HepG2 (cell line): Measurements from ENCODE around the gene PDE1C. TPM values are rescaled to one million over a fixed set of nuclear protein-coding genes. Genes with fewer than 3 reads are reported as not detected.

ENCODE experiments used
- ATAC-seq: fragments of 200-7000 bp; cut with Tn5 transposase; 3 replicates; pipeline ENCODE4 v1.9.1; 2020; ENCODE audit warnings: mild to moderate bottlenecking, moderate library complexity
- BruUV-seq: library from RNA; stranded (reverse); fragments of 400-500 nt; replicated peaks from 2 replicates; lab custom pipeline; 2021; lab: Mats Ljungman, UMichigan
- CTCF ChIA-PET: fragments of 300-600 bp; formaldehyde crosslinking; extraction: SDS; loops from one replicate; lab custom pipeline; 2021; ENCODE audit warnings: low total read pairs, inconsistent platforms, low intra/inter-chr PET ratio; lab: Yijun Ruan, JAX
- POLR2A ChIA-PET: fragments of 350-600 bp; sonication (Branson Sonifier 250); formaldehyde crosslinking; loops from one replicate; lab custom pipeline; 2020; ENCODE audit warnings: antibody characterized with exemption, inconsistent platforms; lab: Yijun Ruan, JAX
- DNase-seq: peaks from one replicate; pipeline ENCODE4 v3.0.0-alpha.2; 2015; ENCODE audit warnings: low spot score
- FAIRE-seq: peaks from 3 replicates; lab custom pipeline; 2011; peaks lifted over from hg19 to GRCh38; lab: Jason Lieb, UNC
- H2AFZ ChIP-seq: one replicate; pipeline ENCODE4 v1.6.1; 2011; ENCODE audit warnings: low read length, inconsistent platforms
- H3K27ac ChIP-seq: fragments of 300-600 bp; 3 replicates; pipeline ENCODE4 v1.8.0; 2011; ENCODE audit warnings: mixed run types, mild to moderate bottlenecking, mixed read lengths, low read length, inconsistent platforms; ENCODE audit not compliant: insufficient read depth; ENCODE audit errors: extremely low read length
- H3K27me3 ChIP-seq, 2 experiments: fragments of 200-600 bp in 1 of 2; 2 replicates in 1 of 2; 3 replicates in 1 of 2; pipeline versions ENCODE4 v1.6.0 to v1.8.0; 2011; ENCODE audit warnings: low read length in 2 of 2, mild to moderate bottlenecking in 2 of 2, moderate library complexity in 2 of 2, inconsistent platforms in 1 of 2; ENCODE audit not compliant: insufficient read depth in 2 of 2, control insufficient read depth in 1 of 2
- H3K36me3 ChIP-seq, 2 experiments: fragments of 200-600 bp in 1 of 2; replicated peaks in 1 of 2; 2 replicates in 1 of 2; 3 replicates in 1 of 2; pipeline versions ENCODE4 v1.5.1 to v1.8.0; 2011; ENCODE audit warnings: low read length in 2 of 2, inconsistent platforms in 1 of 2; ENCODE audit not compliant: insufficient read depth in 2 of 2, control insufficient read depth in 1 of 2
- H3K4me1 ChIP-seq: 2 replicates; pipeline ENCODE4 v1.5.1; 2012; ENCODE audit warnings: low read length, inconsistent platforms; ENCODE audit not compliant: insufficient read depth
- H3K4me2 ChIP-seq: 2 replicates; pipeline ENCODE4 v1.6.0; 2011; ENCODE audit warnings: low read depth, low read length, inconsistent platforms
- H3K4me3 ChIP-seq, 3 experiments: fragments of 200-600 bp in 1 of 3; sonication (generic), shearing (Covaris generic) in 1 of 3; replicated peaks in 1 of 3; 2 replicates each; pipeline ENCODE4 v1.5.1; 2011 to 2016; ENCODE audit warnings: low read length in 3 of 3, inconsistent platforms in 2 of 3, low read depth in 2 of 3, mild to moderate bottlenecking in 2 of 3, control low read depth in 1 of 3, mixed read lengths in 1 of 3; ENCODE audit not compliant: insufficient read depth in 1 of 3
- H3K79me2 ChIP-seq: one replicate; pipeline ENCODE4 v1.6.1; 2011; ENCODE audit warnings: low read length, inconsistent platforms; ENCODE audit not compliant: insufficient read depth
- H3K9ac ChIP-seq: 2 replicates; pipeline ENCODE4 v1.6.0; 2011; ENCODE audit warnings: mild to moderate bottlenecking, low read depth, low read length, inconsistent platforms; ENCODE audit not compliant: insufficient read depth
- H3K9me3 ChIP-seq: 2 replicates; pipeline ENCODE4 v1.5.1; 2012; ENCODE audit warnings: mild to moderate bottlenecking, low read length
- H4K20me1 ChIP-seq: 2 replicates; pipeline ENCODE4 v1.6.0; 2011; ENCODE audit warnings: inconsistent platforms, mild to moderate bottlenecking, low read length, moderate library complexity; ENCODE audit not compliant: insufficient read depth
- ARID3A ChIP-seq: IDR thresholded peaks from 2 replicates; pipeline ENCODE4 v1.6.1; 2012; ENCODE audit warnings: low read depth, low read length, improper control_type of control experiment
- E2F1 ChIP-seq: sonication (generic); formaldehyde crosslinking; IDR thresholded peaks from 2 replicates; pipeline ENCODE4 v1.5.0; 2020; ENCODE audit warnings: missing genetic modification reagents
- MEF2D ChIP-seq: sonication (generic); formaldehyde crosslinking; IDR thresholded peaks from 2 replicates; pipeline ENCODE4 v1.5.1; 2020; ENCODE audit warnings: mild to moderate bottlenecking, missing genetic modification reagents
- REST ChIP-seq, 2 experiments: IDR thresholded peaks; 2 replicates each; pipeline ENCODE4 v1.6.1; 2011 to 2012; ENCODE audit warnings: low read length in 2 of 2, borderline replicate concordance in 1 of 2, low read depth in 1 of 2, mild to moderate bottlenecking in 1 of 2, moderate library complexity in 1 of 2
- ZBTB26 ChIP-seq: IDR thresholded peaks from 2 replicates; pipeline ENCODE4 v1.6.1; 2016; ENCODE audit warnings: missing compliant biosample characterization, missing genetic modification reagents, borderline replicate concordance
- ZC3H13 ChIP-seq: sonication (generic); formaldehyde crosslinking; IDR thresholded peaks from 2 replicates; pipeline ENCODE4 v1.8.1; 2023; ENCODE audit warnings: mild to moderate bottlenecking, missing genetic modification reagents, moderate library complexity
- ZMYM2 ChIP-seq: sonication (generic); formaldehyde crosslinking; IDR thresholded peaks from 2 replicates; pipeline ENCODE4 v1.8.0; 2022; ENCODE audit warnings: mild to moderate bottlenecking, missing genetic modification reagents
- ZNF207 ChIP-seq: fragments of 450-650 bp; IDR thresholded peaks from 2 replicates; pipeline ENCODE4 v1.6.1; 2016; ENCODE audit warnings: antibody characterized with exemption, borderline replicate concordance
- ZNF468 ChIP-seq: sonication (generic); formaldehyde crosslinking; IDR thresholded peaks from 2 replicates; pipeline ENCODE4 v1.8.0; 2022; ENCODE audit warnings: mild to moderate bottlenecking, moderate library complexity, missing genetic modification reagents
- ZNF674 ChIP-seq: sonication (generic); formaldehyde crosslinking; IDR thresholded peaks from 2 replicates; pipeline ENCODE4 v1.5.0; 2020; ENCODE audit warnings: low read depth, mild to moderate bottlenecking, missing genetic modification reagents
- WGBS: methylation state at CpG from one replicate; pipeline ENCODE4 v1.1.6; 2017; ENCODE audit warnings: low lambda C conversion rate; 5-methylcytosine and 5-hydroxymethylcytosine counted together
- in situ Hi-C: cut with HindIII; loops from 2 replicates; pipeline ENCODE4 v1.10.0; 2017; ENCODE audit warnings: low pct_unique_long_range_greater_than_20kb; ENCODE audit not compliant: extremely low pct_ligation_motif_present
- intact Hi-C: fragments of 100-400 bp; cut with micrococcal nuclease; formaldehyde crosslinking; loops from one replicate; pipeline ENCODE4 v1.10.0; 2022; ENCODE audit not compliant: unreplicated experiment
- polyA plus RNA-seq, 8 experiments: library from polyadenylated mRNA; depleted of rRNA in 3 of 8; stranded (reverse) in 7 of 8; unstranded in 1 of 8; fragments of >200 nt; fragmentation: Illumina TruSeq in 4 of 8; extraction: Trizol in 4 of 8; gene quantifications; 2 replicates each; pipeline versions ENCODE4 v1.2.1 to v1.2.3, GENCODE V29; 2011 to 2016; ENCODE audit warnings: low read depth in 4 of 8, missing spikeins in 1 of 8, mixed read lengths in 1 of 8; ENCODE audit not compliant: insufficient read depth in 1 of 8
- total RNA-seq, 5 experiments: library from RNA; depleted of rRNA; stranded (reverse); fragments of >200 nt; fragmentation: Illumina TruSeq; extraction: Trizol; gene quantifications; 2 replicates each; pipeline ENCODE4 v1.2.3, GENCODE V29; 2016; ENCODE audit warnings: low read depth in 1 of 5

Gene PDE1C
- total and polyA plus RNA-seq, 2 of the 13 experiments (the other 11 are each of a cell fraction or from before 2014, with no cell fraction given) = not detected

GRCh38 chr7:31767686-31768358 is 302.4 kb downstream of the PDE1C start:
- in situ Hi-C loops = no loop called here
- FAIRE-seq = no peak
- no TSS peak for BruUV-seq
- Histone ChIP-seq H4K20me1 (no peaks in the 10 kb centered on the region), H3K27ac (no peak overlapping the region), H3K4me1 (no peaks in the 10 kb centered on the region), H3K79me2 (no peaks in the 10 kb centered on the region), H3K9ac (no peak overlapping the region), H3K27me3 (no peaks in the 10 kb centered on the region), H3K4me3 (no peak overlapping the region), H2AFZ (no peak overlapping the region), H3K4me2 (no peak overlapping the region), H3K9me3 (no peaks in the 10 kb centered on the region), H3K36me3 (no peaks in the 10 kb centered on the region)
- WGBS = 7% methylated on average over 3 of the region's 4 CpGs
- no peak for ATAC-seq
- no peak for DNase-seq
- CTCF ChIA-PET = no interaction called here
- intact Hi-C loops = no loop called here
- POLR2A ChIA-PET = no interaction called here
- no peak for TF ChIP-seq ZNF207
- TF ChIP-seq REST (IDR thresholded peaks at IDR 0.05; ENCODE audit: borderline replicate concordance in 1 of 2, low read depth in 1 of 2, low read length in 2 of 2) = no peak
- TF ChIP-seq MEF2D (CRISPR knock-in tag) = no peak
- no peak for TF ChIP-seq ZMYM2 (CRISPR knock-in tag)
- TF ChIP-seq ZNF468 = no peak
- no peak for TF ChIP-seq ZNF674 (CRISPR knock-in tag)
- TF ChIP-seq E2F1 (CRISPR knock-in tag) = no peak
- no peak for TF ChIP-seq ZC3H13
- no peak for TF ChIP-seq ARID3A
- TF ChIP-seq ZBTB26 = no peak
